Measurements from ENCODE around the gene WFIKKN2.

WFIKKN2 gene

GRCh38 chr17:50861822-50862528, 26.6 kb downstream of the WFIKKN2 start:
- H3K27me3 ChIP-seq = no peaks in the 10 kb centered on the region
- H3K4me3 ChIP-seq (ENCODE audit: low read depth in 1 of 2, low read length in 1 of 2) = no peak overlapping the region
- no peak overlapping the region for H3K27ac ChIP-seq

GRCh38 chr17:50863221-50863843, 27.9 kb downstream of the WFIKKN2 start:
- Histone ChIP-seq H3K4me3 (ENCODE audit: low read depth in 1 of 2, low read length in 1 of 2) (no peak overlapping the region), H3K36me3 (peaks cover 29% of the 10 kb centered on the region), H3K4me1 (ENCODE audit: control insufficient read depth in 1 of 2, insufficient read depth in 1 of 2, low read depth in 1 of 2, low read length in 1 of 2) (peaks cover 38 to 39% of the 10 kb centered on the region in 2 experiments), H3K27ac (peak overlapping the region; percentile 24), H3K9me3 (no peaks in the 10 kb centered on the region), H3K27me3 (no peaks in the 10 kb centered on the region)
- peak; percentile 58 for TF ChIP-seq CTCF (IDR thresholded peaks at IDR 0.05)

More at GRCh38 chr17:50861822-50862528, 26.6 kb downstream of the WFIKKN2 start:
- H3K36me3 ChIP-seq = peaks cover 29% of the 10 kb centered on the region
- no peaks in the 10 kb centered on the region for H3K9me3 ChIP-seq
- peaks cover 27 to 29% of the 10 kb centered on the region in 2 experiments for H3K4me1 ChIP-seq (ENCODE audit: control insufficient read depth in 1 of 2, insufficient read depth in 1 of 2, low read depth in 1 of 2, low read length in 1 of 2)
- no peak for TF ChIP-seq CTCF (IDR thresholded peaks at IDR 0.05)

GRCh38 chr17:50863931-50864330, 28.5 kb downstream of the WFIKKN2 start:
- Histone ChIP-seq H3K9me3 (no peaks in the 10 kb centered on the region), H3K4me3 (ENCODE audit: low read depth in 1 of 2, low read length in 1 of 2) (peak overlapping the region; percentile 20 to 82), H3K27me3 (no peaks in the 10 kb centered on the region), H3K4me1 (ENCODE audit: control insufficient read depth in 1 of 2, insufficient read depth in 1 of 2, low read depth in 1 of 2, low read length in 1 of 2) (peaks cover 44% of the 10 kb centered on the region in 2 experiments), H3K36me3 (peaks cover 29% of the 10 kb centered on the region), H3K27ac (no peak overlapping the region)
- TF ChIP-seq CTCF (IDR thresholded peaks at IDR 0.05) = no peak

- Histone ChIP-seq H3K27me3 (no peaks in the 10 kb centered on the region), H3K4me1 (ENCODE audit: control insufficient read depth in 1 of 2, insufficient read depth in 1 of 2, low read depth in 1 of 2, low read length in 1 of 2) (peaks cover 44% of the 10 kb centered on the region in 2 experiments), H3K27ac (peak overlapping the region; percentile 92), H3K36me3 (peaks cover 29% of the 10 kb centered on the region), H3K4me3 (ENCODE audit: low read depth in 1 of 2, low read length in 1 of 2) (peak overlapping the region; percentile 82 to 83), H3K9me3 (no peaks in the 10 kb centered on the region)
- TF ChIP-seq CTCF (IDR thresholded peaks at IDR 0.05) = no peak
Observed at GRCh38 chr17:50864747-50865059, 29.3 kb downstream of the WFIKKN2 start.

- Histone ChIP-seq H3K4me3 (ENCODE audit: low read depth in 1 of 2, low read length in 1 of 2) (peak overlapping the region; percentile 82 to 83), H3K27me3 (no peaks in the 10 kb centered on the region), H3K9me3 (no peaks in the 10 kb centered on the region), H3K27ac (peak overlapping the region; percentile 92), H3K4me1 (ENCODE audit: control insufficient read depth in 1 of 2, insufficient read depth in 1 of 2, low read depth in 1 of 2, low read length in 1 of 2) (peaks cover 44% of the 10 kb centered on the region in 2 experiments), H3K36me3 (peaks cover 29% of the 10 kb centered on the region)
- TF ChIP-seq CTCF (IDR thresholded peaks at IDR 0.05) = no peak
Observed at GRCh38 chr17:50865060-50865867, 29.9 kb downstream of the WFIKKN2 start.

All from neutrophil (primary cell).